Measurements from ENCODE around the gene PLCB2.

- no peak for TF ChIP-seq POLR2A (IDR thresholded peaks at IDR 0.05; ENCODE audit: low read length)
- TF ChIP-seq GATA1 (IDR thresholded peaks at IDR 0.05; ENCODE audit: low read depth, low read length) = no peak
These were observed 26.8 kb upstream of the PLCB2 start for GRCh38 chr15:40334541-40334940.

Data from erythroblast (primary cell).